A549 (cell line): ENCODE measurements around the gene AQP10. TPM values are rescaled to one million over a fixed set of nuclear protein-coding genes. Genes with fewer than 3 reads are reported as not detected.
A peak's percentile ranks its signal among the peaks of the same experiment; 100 is the strongest.

Source experiments
- ATAC-seq, 2 experiments: fragments of 200-7000 bp in 1 of 2; fragments of >200 bp in 1 of 2; cut with Nextera tagmentation in 1 of 2; cut with Tn5 transposase in 1 of 2; 3 replicates each; pipeline versions ENCODE4 v1.8.0 to v1.9.1; 2018 to 2020; ENCODE audit warnings: mild to moderate bottlenecking in 1 of 2, moderate library complexity in 1 of 2
- CTCF ChIA-PET: fragments of 300-600 bp; sonication (Branson Sonifier 250); formaldehyde crosslinking; extraction: SDS; loops from one replicate; lab custom pipeline; 2021; ENCODE audit warnings: antibody characterized with exemption, inconsistent platforms; lab: Yijun Ruan, JAX
- POLR2A ChIA-PET: fragments of 350-600 bp; formaldehyde crosslinking; extraction: SDS; loops from one replicate; lab custom pipeline; 2021; ENCODE audit warnings: antibody characterized with exemption, inconsistent platforms; lab: Yijun Ruan, JAX
- DNase-seq, 2 experiments: peaks; one replicate each; pipeline versions ENCODE4 v3.0.0 to v3.0.0-alpha.2; 2011 to 2016; ENCODE audit warnings: low read depth in 1 of 2, low spot score in 1 of 2
- FAIRE-seq: peaks from 2 replicates; lab custom pipeline; 2011; peaks lifted over from hg19 to GRCh38; lab: Jason Lieb, UNC
- H3K27ac ChIP-seq, 2 experiments: fragments of >200 bp; sonication (Bioruptor Twin); formaldehyde crosslinking; 3 replicates each; pipeline ENCODE4 v1.5.1; 2016 to 2017
- H3K4me1 ChIP-seq: fragments of >200 bp; sonication (Bioruptor Twin); formaldehyde crosslinking; 3 replicates; pipeline ENCODE4 v1.6.1; 2016
- H3K4me2 ChIP-seq: fragments of >200 bp; sonication (Bioruptor Twin); formaldehyde crosslinking; 3 replicates; pipeline ENCODE4 v1.6.1; 2016
- H3K4me3 ChIP-seq: fragments of >200 bp; sonication (Bioruptor Twin); formaldehyde crosslinking; 3 replicates; pipeline ENCODE4 v1.5.1; 2016
- H3K9me3 ChIP-seq: fragments of >200 bp; sonication (Bioruptor Twin); formaldehyde crosslinking; 3 replicates; pipeline ENCODE4 v1.6.1; 2016
- CHD2 ChIP-seq: fragments of 150-350 bp; IDR thresholded peaks from 2 replicates; pipeline ENCODE4 v1.6.1; 2014; ENCODE audit warnings: low read length; ENCODE audit not compliant: partially characterized antibody
- EHMT2 ChIP-seq: fragments of 200-600 bp; sonication (generic); IDR thresholded peaks from 2 replicates; pipeline ENCODE4 v1.6.1; 2016; ENCODE audit warnings: antibody characterized with exemption, low read depth, mild to moderate bottlenecking, moderate library complexity
- FOSL2 ChIP-seq, 2 experiments: fragments of 450-650 bp in 1 of 2; fragments of >200 bp in 1 of 2; sonication (Bioruptor Twin) in 1 of 2; formaldehyde crosslinking; IDR thresholded peaks; 2 replicates each; pipeline versions ENCODE4 v1.5.0 to v1.6.1; 2016 to 2020; ENCODE audit warnings: mild to moderate bottlenecking in 1 of 2, moderate library complexity in 1 of 2
- FOXS1 ChIP-seq: fragments of 250-450 bp; sonication (Bioruptor Pico); IDR thresholded peaks from 2 replicates; pipeline ENCODE4 v1.5.0; 2020; ENCODE audit warnings: mild to moderate bottlenecking, moderate library complexity
- HES2 ChIP-seq: fragments of >200 bp; sonication (Bioruptor Twin); formaldehyde crosslinking; IDR thresholded peaks from 2 replicates; pipeline ENCODE4 v1.6.1; 2016
- HEYL ChIP-seq: fragments of 250-450 bp; sonication (Bioruptor Pico); IDR thresholded peaks from 2 replicates; pipeline ENCODE4 v1.8.0; 2021; ENCODE audit warnings: mild to moderate bottlenecking, moderate library complexity
- HOXA7 ChIP-seq: fragments of 250-450 bp; sonication (Bioruptor Pico); IDR thresholded peaks from 2 replicates; pipeline ENCODE4 v1.5.0; 2020; ENCODE audit warnings: mild to moderate bottlenecking, moderate library complexity
- HOXB5 ChIP-seq: fragments of 250-450 bp; sonication (Bioruptor Pico); IDR thresholded peaks from 2 replicates; pipeline ENCODE4 v1.5.0; 2020; ENCODE audit warnings: mild to moderate bottlenecking, moderate library complexity
- KDM1A ChIP-seq: fragments of 200-600 bp; sonication (generic); IDR thresholded peaks from 2 replicates; pipeline ENCODE4 v1.6.1; 2016; ENCODE audit warnings: low read depth, mild to moderate bottlenecking
- PHF8 ChIP-seq: fragments of 200-600 bp; sonication (generic); IDR thresholded peaks from 2 replicates; pipeline ENCODE4 v1.6.1; 2016; ENCODE audit warnings: low read depth, mild to moderate bottlenecking, antibody characterized with exemption, moderate library complexity, borderline replicate concordance
- RARB ChIP-seq: fragments of 250-450 bp; sonication (Bioruptor Pico); IDR thresholded peaks from 2 replicates; pipeline ENCODE4 v1.8.0; 2021; ENCODE audit warnings: mild to moderate bottlenecking, moderate library complexity
- RCOR1 ChIP-seq: fragments of 150-350 bp; IDR thresholded peaks from 2 replicates; pipeline ENCODE4 v1.6.1; 2014; ENCODE audit warnings: antibody characterized with exemption, low read length, low read depth
- RFX5 ChIP-seq: fragments of 450-650 bp; IDR thresholded peaks from 2 replicates; pipeline ENCODE4 v1.7.1; 2014; ENCODE audit warnings: antibody characterized with exemption, mild to moderate bottlenecking, moderate library complexity
- SREBF2 ChIP-seq: fragments of 450-650 bp; IDR thresholded peaks from 2 replicates; pipeline ENCODE4 v1.6.1; 2014; ENCODE audit warnings: mild to moderate bottlenecking, moderate library complexity
- USF2 ChIP-seq: fragments of 450-650 bp; IDR thresholded peaks from 2 replicates; pipeline ENCODE4 v1.6.1; 2014; ENCODE audit warnings: antibody characterized with exemption
- ZC3H11A ChIP-seq: fragments of 450-650 bp; IDR thresholded peaks from 2 replicates; pipeline ENCODE4 v1.6.1; 2014; ENCODE audit warnings: antibody characterized with exemption, mild to moderate bottlenecking
- ZFP36 ChIP-seq: fragments of 450-650 bp; IDR thresholded peaks from 2 replicates; pipeline ENCODE4 v1.6.1; 2014; ENCODE audit warnings: borderline replicate concordance; ENCODE audit not compliant: partially characterized antibody
- WGBS: methylation state at CpG from one replicate; pipeline ENCODE4 v1.1.6; 2017; ENCODE audit errors: missing lambda C conversion rate; 5-methylcytosine and 5-hydroxymethylcytosine counted together
- polyA plus RNA-seq, 4 experiments: library from polyadenylated mRNA; depleted of rRNA in 3 of 4; stranded (reverse); fragments of >200 nt; fragmentation: RNase III in 1 of 4; extraction: RNeasy Plus Mini Kit Qiagen cat#74134 plus additional on column Dnase treatment in 1 of 4; gene quantifications; 2 replicates in 3 of 4; 3 replicates in 1 of 4; pipeline ENCODE4 v1.2.3, GENCODE V29; 2011 to 2017

Gene AQP10
- polyA plus RNA-seq, 2 of the 4 experiments (the other 2 are of a cell fraction) = not detected

GRCh38 chr1:154326546-154327465 lies 5.9 kb downstream of the AQP10 start:
- DNase-seq = peak in 1 of 2 experiments; percentile 40
- TF ChIP-seq USF2 (no peak), RARB (CRISPR knock-in tag) (no peak), SREBF2 (no peak), CHD2 (no peak), FOSL2 (IDR thresholded peaks at IDR 0.05) (no peak), FOSL2 (CRISPR knock-in tag; IDR thresholded peaks at IDR 0.05) (0 out of 2 replicates have a peak, but pooled peaks have one; percentile 2), RCOR1 (no peak), HOXB5 (CRISPR knock-in tag) (no peak)
- Histone ChIP-seq H3K27ac (peak overlapping the region; percentile 91 to 95), H3K4me1 (peaks cover 12% of the 10 kb centered on the region), H3K9me3 (no peaks in the 10 kb centered on the region), H3K4me3 (peak overlapping the region; percentile 94), H3K4me2 (peak overlapping the region; percentile 91)
- POLR2A ChIA-PET = interaction anchor here (2.5 kb wide), 1 partner anchor 9 kb away, joined by 11 read pairs; no protein-coding TSS in a partner anchor
- ATAC-seq = peak; percentile 15 to 25
- CTCF ChIA-PET = interaction anchor here (0.6 to 13.9 kb wide), 33 partner anchors 10 to 451 kb away, joined by 3 to 268 read pairs (median 3); no protein-coding TSS in a partner anchor
- WGBS = 65% methylated on average over 6 of the region's 6 CpGs
- no peak for FAIRE-seq

- H3K4me1 ChIP-seq = peaks cover 12% of the 10 kb centered on the region
- POLR2A ChIA-PET = no interaction called here
- no peak for ATAC-seq
- TF ChIP-seq HEYL = no peak
- no peak for TF ChIP-seq FOXS1 (CRISPR knock-in tag)
- TF ChIP-seq HOXA7 (CRISPR knock-in tag) = no peak
- TF ChIP-seq, all 56 proteins: peak for 0
- H3K4me2 ChIP-seq = peak overlapping the region; percentile 91; the same call in 1 of the 3 replicates
- H3K27ac ChIP-seq = peak overlapping the region; percentile 91 to 95; a peak in 3 of 6 replicates
- CTCF ChIA-PET = interaction anchor here (0.7 to 13.9 kb wide), 12 partner anchors 11 to 218 kb away, joined by 3 to 268 read pairs (median 4); no protein-coding TSS in a partner anchor
- FAIRE-seq = no peak
- H3K9me3 ChIP-seq = no peaks in the 10 kb centered on the region
- DNase-seq = no peak
- H3K4me3 ChIP-seq = no peak overlapping the region
- 95% methylated on average over 5 of the region's 5 CpGs for whole genome bisulfite sequencing
Measured at GRCh38 chr1:154327466-154328317, 6.8 kb downstream of the AQP10 start.

GRCh38 chr1:154328318-154329151 lies 7.6 kb downstream of the AQP10 start:
- Histone ChIP-seq H3K4me3 (no peak overlapping the region), H3K9me3 (no peaks in the 10 kb centered on the region), H3K27ac (no peak overlapping the region), H3K4me2 (no peak overlapping the region), H3K4me1 (peaks cover 12% of the 10 kb centered on the region)
- TF ChIP-seq HES2 (no peak), FOSL2 (IDR thresholded peaks at IDR 0.05) (no peak), FOSL2 (CRISPR knock-in tag; IDR thresholded peaks at IDR 0.05) (no peak), HOXB5 (CRISPR knock-in tag) (no peak), RFX5 (no peak), FOXS1 (CRISPR knock-in tag) (no peak), ZC3H11A (no peak), EHMT2 (no peak), KDM1A (no peak), ZFP36 (no peak), HOXA7 (CRISPR knock-in tag) (no peak), PHF8 (no peak)
- FAIRE-seq (no peak), ATAC-seq (no peak), DNase-seq (no peak)
- WGBS = 87% methylated on average over 55 of the region's 76 CpGs
- ChIA-PET POLR2A (no interaction called here), CTCF (interaction anchor here (0.7 to 13.9 kb wide), 8 partner anchors 11 to 153 kb away, joined by 3 to 268 read pairs (median 3); no protein-coding TSS in a partner anchor)
